GM13977 (cell line): ENCODE measurements around the gene RHOA.

ENCODE experiments used
- DNase-seq: peaks from one replicate; pipeline ENCODE4 v3.0.0; 2012; ENCODE audit warnings: low spot score
- in situ Hi-C: fragments of 300-500 bp; cut with MboI; formaldehyde crosslinking; loops from one replicate; pipeline ENCODE4 v1.12.0; 2022; ENCODE audit warnings: low sequenced_read_pairs, low pct_unique_long_range_greater_than_20kb, mixed read lengths, inconsistent platforms; ENCODE audit not compliant: unreplicated experiment
- TF ChIP-seq, protein P1 (sequence below): IDR thresholded peaks from 2 replicates; pipeline ENCODE4 v1.5.1; 2012; ENCODE audit warnings: mild to moderate bottlenecking, control low read depth; ENCODE audit not compliant: insufficient read depth; ENCODE audit errors: extremely low read depth, missing control alignments

RHOA gene

DNA sequence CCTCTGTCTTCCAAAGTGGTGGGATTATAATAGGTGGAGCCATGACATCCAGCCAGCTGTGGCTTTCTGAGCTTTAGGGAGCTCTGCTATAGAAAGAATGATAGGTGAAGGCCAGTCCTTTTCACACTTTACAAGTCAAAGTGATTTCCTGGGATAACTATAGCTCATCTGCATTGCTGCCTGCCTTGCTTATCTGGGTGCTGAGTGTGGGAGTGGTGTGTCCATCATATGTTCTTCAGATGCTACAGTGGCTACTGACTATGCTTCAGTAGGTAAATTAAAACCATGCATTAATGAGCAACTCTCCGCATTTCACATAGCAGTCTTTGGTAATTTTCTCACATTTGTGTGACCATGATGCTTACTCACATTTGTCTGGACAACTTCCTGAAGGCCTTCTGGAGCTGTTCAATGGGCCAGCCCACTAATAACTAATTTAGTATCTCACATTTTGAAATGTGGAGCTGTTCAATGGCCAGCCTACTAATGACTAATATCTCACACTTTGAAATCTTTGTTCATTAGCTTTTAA, 23.4 kb downstream of the RHOA start:
- no peak for DNase-seq
- TF ChIP-seq, protein P1, sequence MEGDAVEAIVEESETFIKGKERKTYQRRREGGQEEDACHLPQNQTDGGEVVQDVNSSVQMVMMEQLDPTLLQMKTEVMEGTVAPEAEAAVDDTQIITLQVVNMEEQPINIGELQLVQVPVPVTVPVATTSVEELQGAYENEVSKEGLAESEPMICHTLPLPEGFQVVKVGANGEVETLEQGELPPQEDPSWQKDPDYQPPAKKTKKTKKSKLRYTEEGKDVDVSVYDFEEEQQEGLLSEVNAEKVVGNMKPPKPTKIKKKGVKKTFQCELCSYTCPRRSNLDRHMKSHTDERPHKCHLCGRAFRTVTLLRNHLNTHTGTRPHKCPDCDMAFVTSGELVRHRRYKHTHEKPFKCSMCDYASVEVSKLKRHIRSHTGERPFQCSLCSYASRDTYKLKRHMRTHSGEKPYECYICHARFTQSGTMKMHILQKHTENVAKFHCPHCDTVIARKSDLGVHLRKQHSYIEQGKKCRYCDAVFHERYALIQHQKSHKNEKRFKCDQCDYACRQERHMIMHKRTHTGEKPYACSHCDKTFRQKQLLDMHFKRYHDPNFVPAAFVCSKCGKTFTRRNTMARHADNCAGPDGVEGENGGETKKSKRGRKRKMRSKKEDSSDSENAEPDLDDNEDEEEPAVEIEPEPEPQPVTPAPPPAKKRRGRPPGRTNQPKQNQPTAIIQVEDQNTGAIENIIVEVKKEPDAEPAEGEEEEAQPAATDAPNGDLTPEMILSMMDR = no peak
- in situ Hi-C loops = no loop called here

- in situ Hi-C loops = no loop called here
These were observed 24.1 kb downstream of the RHOA start for GRCh38 chr3:49387721-49388120.

DNA sequence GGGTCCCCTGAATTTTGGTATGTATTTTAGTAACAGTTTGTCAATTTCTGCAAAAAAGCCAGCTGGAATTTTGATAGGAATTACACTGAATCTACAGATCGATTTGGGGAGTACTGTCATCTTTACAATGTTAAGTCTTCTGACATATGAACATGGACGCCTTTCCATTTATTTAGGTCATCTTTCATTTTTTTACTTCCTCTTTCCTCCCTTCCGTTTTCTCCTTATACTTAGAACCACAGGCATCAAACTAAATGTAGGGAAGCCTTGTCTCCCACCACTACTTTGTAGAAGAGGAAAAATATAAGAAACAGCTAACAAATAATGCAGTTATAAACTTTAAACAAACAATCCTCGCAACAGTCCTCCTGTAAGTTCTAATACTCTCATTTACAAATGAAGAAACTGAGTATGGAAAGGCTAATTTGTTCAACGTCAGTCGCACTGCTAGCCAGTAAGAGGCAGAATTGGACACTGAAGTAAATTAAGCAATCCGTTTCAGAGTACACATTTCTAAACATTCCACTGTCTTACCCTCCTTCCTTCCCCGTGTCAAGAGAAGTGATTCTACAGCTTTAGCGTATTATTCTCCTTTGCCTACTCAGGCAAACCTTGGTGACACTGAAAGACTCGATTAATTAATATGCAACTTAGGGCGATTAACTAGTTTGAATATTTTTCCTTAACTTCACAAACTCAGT, 25.6 kb downstream of the RHOA start:
- no peak for DNase-seq
- in situ Hi-C loops = no loop called here
- TF ChIP-seq, protein P1 = no peak

More at GRCh38 chr3:49387721-49388120, 24.1 kb downstream of the RHOA start:
- no peak for DNase-seq
- TF ChIP-seq, protein P1 = no peak

DNA sequence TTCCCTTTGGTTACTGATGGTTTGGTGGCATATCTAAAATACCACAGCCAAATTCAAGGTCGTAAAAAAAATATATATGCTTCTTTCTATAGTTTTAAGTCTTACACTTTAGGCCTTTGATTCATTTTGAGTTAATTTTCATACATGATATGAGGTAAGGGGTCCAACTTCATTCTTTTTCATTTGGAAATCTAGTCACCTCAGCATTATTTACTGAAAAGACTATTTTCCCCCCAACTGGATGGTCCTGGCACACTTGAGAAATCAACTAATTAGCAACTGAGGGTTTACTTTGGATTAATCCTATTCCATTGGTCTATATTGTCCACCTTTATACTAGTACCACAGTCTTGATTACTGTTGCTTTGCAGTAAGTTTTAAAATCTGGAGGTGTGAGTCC, 26.2 kb downstream of the RHOA start:
- no peak for DNase-seq
- TF ChIP-seq, protein P1 = no peak
- in situ Hi-C loops = no loop called here

DNA sequence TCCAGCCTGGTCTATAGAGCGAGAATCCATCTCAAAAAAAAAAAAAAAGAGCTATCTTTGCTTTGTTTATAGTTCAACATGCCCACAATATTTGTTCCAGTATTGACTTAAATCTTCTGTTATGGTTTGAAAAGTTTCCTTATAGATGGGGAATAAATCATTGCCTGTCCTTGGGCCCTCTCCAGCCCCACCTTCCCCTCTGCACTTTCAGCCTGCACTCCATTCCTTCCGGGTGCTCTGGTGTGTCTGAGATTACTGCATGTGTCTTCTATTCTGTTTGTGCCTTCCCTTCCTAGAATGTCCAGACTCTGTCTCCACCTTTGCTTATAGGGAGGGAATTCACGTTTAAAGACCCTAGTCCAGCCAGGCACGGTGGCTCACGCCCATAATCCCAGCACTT, 28.4 kb downstream of the RHOA start:
- in situ Hi-C loops = no loop called here
- TF ChIP-seq, protein P1 = no peak
- DNase-seq = no peak

DNA sequence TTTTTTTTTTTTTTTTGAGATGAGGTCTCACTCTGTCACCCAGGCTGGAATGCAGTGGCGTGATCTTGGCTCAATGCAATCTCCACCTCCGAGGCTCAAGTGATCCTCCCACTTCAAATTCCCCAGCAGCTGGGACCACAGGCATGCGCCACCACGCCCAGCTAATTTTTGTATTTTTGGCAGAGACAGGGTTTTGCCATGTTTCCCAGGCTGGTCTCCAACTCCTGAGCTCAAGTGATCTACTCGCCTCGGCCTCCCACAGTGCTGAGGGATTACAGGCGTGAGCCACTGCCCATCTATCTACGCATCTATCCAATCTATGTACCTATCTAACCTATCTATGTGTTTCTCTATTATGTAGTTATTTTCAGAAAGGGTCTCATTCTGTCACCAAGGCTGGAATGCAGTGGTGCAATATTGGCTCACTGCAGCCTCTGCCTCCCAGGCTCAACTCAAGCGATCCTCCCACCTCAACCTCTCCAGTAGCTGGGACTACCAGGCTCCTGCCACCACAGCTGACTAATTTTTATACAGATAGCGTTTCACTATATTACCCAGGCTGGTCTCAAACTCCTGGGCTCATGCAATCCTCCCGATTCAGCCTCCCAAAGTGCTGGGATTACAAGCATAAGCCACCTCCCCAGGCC, 33.4 kb downstream of the RHOA start:
- in situ Hi-C loops = no loop called here
- DNase-seq = no peak
- TF ChIP-seq, protein P1 = no peak
